IMR-90 (cell line): Measurements from ENCODE around the gene WBP2NL. TPM values are rescaled to one million over a fixed set of nuclear protein-coding genes. Genes with fewer than 3 reads are reported as not detected.

ENCODE experiments used
- ATAC-seq: fragments of 200-7000 bp; cut with Tn5 transposase; 2 replicates; pipeline ENCODE4 v1.9.1; 2020; ENCODE audit warnings: low read depth, mild to moderate bottlenecking, moderate library complexity
- BruUV-seq: library from RNA; stranded (reverse); fragments of 400-500 nt; replicated peaks from 2 replicates; lab custom pipeline; 2021; lab: Mats Ljungman, UMichigan
- CTCF ChIA-PET: fragments of 300-600 bp; formaldehyde crosslinking; extraction: SDS; loops from one replicate; lab custom pipeline; 2021; ENCODE audit warnings: antibody characterized with exemption; lab: Yijun Ruan, JAX
- POLR2A ChIA-PET: fragments of 300-600 bp; sonication (Branson Sonifier 250); formaldehyde crosslinking; loops from one replicate; lab custom pipeline; 2022; ENCODE audit warnings: antibody characterized with exemption; ENCODE audit not compliant: unreplicated experiment; lab: Charles Lee
- DNase-seq: peaks from one replicate; pipeline ENCODE4 v3.0.0; 2013
- H2AFZ ChIP-seq: replicated peaks from 2 replicates; pipeline ENCODE3; 2013; ENCODE audit warnings: low read length, mild to moderate bottlenecking; ENCODE audit not compliant: poor library complexity
- H2AK5ac ChIP-seq: 2 replicates; pipeline ENCODE4 v1.6.1; 2013; ENCODE audit warnings: low read depth, low read length, inconsistent platforms
- H2AK9ac ChIP-seq: replicated peaks from 2 replicates; pipeline ENCODE3; 2013; ENCODE audit warnings: mild to moderate bottlenecking, low read depth, low read length, moderate library complexity; ENCODE audit not compliant: poor library complexity
- H2BK120ac ChIP-seq: 2 replicates; pipeline ENCODE4 v1.6.1; 2013; ENCODE audit warnings: low read depth, low read length, inconsistent platforms
- H2BK15ac ChIP-seq: 3 replicates; pipeline ENCODE4 v1.6.1; 2013; ENCODE audit warnings: low read depth, low read length, inconsistent platforms
- H2BK20ac ChIP-seq: 2 replicates; pipeline ENCODE4 v1.6.1; 2013; ENCODE audit warnings: low read depth, mild to moderate bottlenecking, inconsistent platforms, low read length, moderate library complexity
- H2BK5ac ChIP-seq: 2 replicates; pipeline ENCODE4 v1.6.1; 2013; ENCODE audit warnings: mild to moderate bottlenecking, low read depth, low read length, inconsistent platforms; ENCODE audit not compliant: poor library complexity, severe bottlenecking
- H3K14ac ChIP-seq: replicated peaks from 2 replicates; pipeline ENCODE4 v1.6.1; 2013; ENCODE audit warnings: low read depth, low read length, inconsistent platforms
- H3K18ac ChIP-seq: 2 replicates; pipeline ENCODE4 v1.6.1; 2013; ENCODE audit warnings: low read depth, low read length, control low read depth
- H3K23ac ChIP-seq: 2 replicates; pipeline ENCODE4 v1.6.1; 2013; ENCODE audit warnings: low read depth, low read length, inconsistent platforms
- H3K27ac ChIP-seq: 2 replicates; pipeline ENCODE4 v1.5.1; 2013; ENCODE audit warnings: mild to moderate bottlenecking, control low read depth, low read length; ENCODE audit not compliant: insufficient read depth
- H3K27me3 ChIP-seq: 2 replicates; pipeline ENCODE4 v1.6.1; 2013; ENCODE audit warnings: low read length; ENCODE audit not compliant: control insufficient read depth, insufficient read depth
- H3K36me3 ChIP-seq: 2 replicates; pipeline ENCODE4 v1.6.1; 2013; ENCODE audit warnings: low read length, mixed read lengths; ENCODE audit not compliant: control insufficient read depth, insufficient read depth
- H3K4ac ChIP-seq: 2 replicates; pipeline ENCODE4 v1.6.1; 2013; ENCODE audit warnings: low read depth, low read length, inconsistent platforms
- H3K4me1 ChIP-seq: 2 replicates; pipeline ENCODE4 v1.6.1; 2013; ENCODE audit warnings: low read length, mixed read lengths; ENCODE audit not compliant: control insufficient read depth, insufficient read depth
- H3K4me2 ChIP-seq: 2 replicates; pipeline ENCODE4 v1.6.1; 2013; ENCODE audit warnings: low read depth, mild to moderate bottlenecking, control low read depth, low read length, moderate library complexity
- H3K4me3 ChIP-seq: 2 replicates; pipeline ENCODE4 v1.5.1; 2013; ENCODE audit warnings: low read depth, mild to moderate bottlenecking, control low read depth, low read length, moderate library complexity; ENCODE audit not compliant: insufficient read depth
- H3K56ac ChIP-seq: 2 replicates; pipeline ENCODE4 v1.6.1; 2013; ENCODE audit warnings: low read length, inconsistent platforms; ENCODE audit not compliant: insufficient read depth; ENCODE audit errors: extremely low read depth
- H3K79me1 ChIP-seq, 2 experiments: 2 replicates each; pipeline ENCODE4 v1.6.1; 2013; ENCODE audit warnings: low read length in 2 of 2, inconsistent platforms in 1 of 2, low read depth in 1 of 2
- H3K9ac ChIP-seq: 2 replicates; pipeline ENCODE4 v1.6.1; 2013; ENCODE audit warnings: low read depth, low read length, control low read depth
- H3K9me1 ChIP-seq: 2 replicates; pipeline ENCODE4 v1.6.1; 2013; ENCODE audit warnings: low read length, inconsistent platforms; ENCODE audit not compliant: insufficient read depth
- H3K9me3 ChIP-seq: 2 replicates; pipeline ENCODE4 v1.6.1; 2013; ENCODE audit warnings: low read length; ENCODE audit not compliant: control insufficient read depth, insufficient read depth
- H4K20me1 ChIP-seq: 2 replicates; pipeline ENCODE4 v1.6.1; 2013; ENCODE audit warnings: low read length, inconsistent platforms; ENCODE audit not compliant: insufficient read depth
- H4K5ac ChIP-seq: 2 replicates; pipeline ENCODE4 v1.6.1; 2013; ENCODE audit warnings: mild to moderate bottlenecking, low read depth, low read length, control low read depth
- H4K8ac ChIP-seq, 2 experiments: 2 replicates each; pipeline ENCODE4 v1.6.1; 2013; ENCODE audit warnings: low read depth in 2 of 2, low read length in 2 of 2, control low read depth in 1 of 2, inconsistent platforms in 1 of 2
- H4K91ac ChIP-seq: 2 replicates; pipeline ENCODE4 v1.6.1; 2013; ENCODE audit warnings: low read depth, low read length, inconsistent platforms; ENCODE audit not compliant: insufficient read depth
- CEBPB ChIP-seq: IDR thresholded peaks from 2 replicates; pipeline ENCODE4 v1.6.1; 2012; ENCODE audit warnings: low read depth, low read length, improper control_type of control experiment
- CTCF ChIP-seq: conservative IDR thresholded peaks from 2 replicates; pipeline ENCODE4 v1.5.1; 2012; ENCODE audit warnings: mild to moderate bottlenecking, low read depth, low read length, improper control_type of control experiment
- RAD21 ChIP-seq: IDR thresholded peaks from 2 replicates; pipeline ENCODE4 v1.6.1; 2012; ENCODE audit warnings: low read length, improper control_type of control experiment
- SMC3 ChIP-seq: fragments of 150-350 bp; IDR thresholded peaks from 2 replicates; pipeline ENCODE4 v1.6.1; 2016; ENCODE audit warnings: low read depth, mild to moderate bottlenecking, antibody characterized with exemption, low read length, moderate library complexity
- WGBS, 2 experiments: methylation state at CpG; one replicate each; pipeline versions ENCODE4 v1.1.5 to v1.1.7; 2013; ENCODE audit warnings: missing lambda C conversion rate in 2 of 2; ENCODE audit not compliant: insufficient read length in 1 of 2; ENCODE audit errors: extremely low coverage in 2 of 2; 5-methylcytosine and 5-hydroxymethylcytosine counted together
- dilution Hi-C: fragments of 300-500 bp; cut with HindIII; formaldehyde crosslinking; loops from one replicate; pipeline ENCODE4 v1.14.3; 2018; ENCODE audit warnings: low sequenced_read_pairs; ENCODE audit not compliant: unreplicated experiment
- in situ Hi-C: fragments of 300-500 bp; cut with MboI; formaldehyde crosslinking; loops from 3 replicates; pipeline ENCODE4 v1.14.3; 2019; ENCODE audit warnings: low sequenced_read_pairs, inconsistent platforms, mixed read lengths
- intact Hi-C: fragments of 100-400 bp; cut with micrococcal nuclease; formaldehyde crosslinking; loops from 2 replicates; pipeline ENCODE4 v1.10.0; 2022
- polyA plus RNA-seq, 3 experiments: library from polyadenylated mRNA; depleted of rRNA; stranded (reverse); fragments of >200 nt; gene quantifications; 2 replicates each; pipeline ENCODE4 v1.2.3, GENCODE V29; 2012; ENCODE audit warnings: low replicate concordance in 1 of 3
- total RNA-seq: library from RNA; depleted of rRNA; stranded (reverse); fragments of >200 nt; gene quantifications from 2 replicates; pipeline ENCODE4 v1.2.3, GENCODE V29; 2012

WBP2NL gene
- total and polyA plus RNA-seq, 2 of the 4 experiments (the other 2 are of a cell fraction) = not detected

- no peak overlapping the region for H3K14ac ChIP-seq
- in situ Hi-C loops = loop anchor here (5.0 kb wide), 1 partner anchor 476 kb away; no protein-coding TSS in a partner anchor
- no peak overlapping the region for H2BK5ac ChIP-seq
- H4K5ac ChIP-seq = no peak overlapping the region
- 28% methylated on average over 5 of the region's 8 CpGs; no CpG with 5 or more reads in 1 of the 2 experiments for WGBS, 2 experiments
- intact Hi-C loops = loop anchor here (1.0 to 2.0 kb wide), 5 partner anchors 112 to 506 kb away; partner anchors contain the start of genes NDUFA6 and SMDT1
- TF ChIP-seq RAD21 (peak; percentile 66), SMC3 (peak; percentile 55), CTCF (peak; percentile 65), CEBPB (no peak)
- dilution Hi-C loops = no loop called here
- H2BK15ac ChIP-seq = no peak overlapping the region
- no peaks in the 10 kb centered on the region for H4K20me1 ChIP-seq
- H3K9me1 ChIP-seq = no peaks in the 10 kb centered on the region
- ChIA-PET CTCF (interaction anchor here (0.8 to 1.7 kb wide), 2 partner anchors 473 to 478 kb away, joined by 3 to 7 read pairs; no protein-coding TSS in a partner anchor), POLR2A (no interaction called here)
- H3K4me1 ChIP-seq = no peaks in the 10 kb centered on the region; the same call in 1 of the 2 replicates
- no peak overlapping the region for H2BK120ac ChIP-seq
- ATAC-seq = peak; percentile 89
- peaks cover 18% of the 10 kb centered on the region; the same call in 1 of the 2 replicates for H3K27me3 ChIP-seq
- BruUV-seq = no TSS peak
- no peaks in the 10 kb centered on the region for H3K9me3 ChIP-seq
- no peak overlapping the region for H3K23ac ChIP-seq
- H3K56ac ChIP-seq = no peak overlapping the region
- no peaks in the 10 kb centered on the region for H3K79me1 ChIP-seq
- no peak overlapping the region for H3K4me2 ChIP-seq
- H3K4ac ChIP-seq = no peak overlapping the region
- no peak overlapping the region for H4K8ac ChIP-seq
- DNase-seq = peak; percentile 88
- no peak overlapping the region for H2BK20ac ChIP-seq
- H2AK5ac ChIP-seq = no peak overlapping the region
- H3K36me3 ChIP-seq = no peaks in the 10 kb centered on the region
- H3K4me3 ChIP-seq = no peak overlapping the region
- H3K27ac ChIP-seq = no peak overlapping the region
- H4K91ac ChIP-seq = no peak overlapping the region
- H2AFZ ChIP-seq = peak overlapping the region; percentile 45
- no peak overlapping the region for H3K9ac ChIP-seq
- H3K18ac ChIP-seq = no peak overlapping the region
- H2AK9ac ChIP-seq = no peak overlapping the region
These were observed 31.9 kb upstream of the WBP2NL start for GRCh38 chr22:41966607-41967240.
